ENCODE measurements around the gene EXD3. TPM values are rescaled to one million over a fixed set of nuclear protein-coding genes. Genes with fewer than 3 reads are reported as not detected.

EXD3 gene
- total RNA-seq, 1 donor from 2014 or later = 8.6 TPM

GRCh38 chr9:137428311-137428630, 5.3 kb upstream of the EXD3 start:
- no peak overlapping the region for H3K4me3 ChIP-seq (ENCODE audit: low read depth, low read length)
- no peaks in the 10 kb centered on the region for H3K36me3 ChIP-seq (ENCODE audit: control insufficient read depth, insufficient read depth, low read length)
- no peak for TF ChIP-seq CTCF (IDR thresholded peaks at IDR 0.05; ENCODE audit: insufficient read depth, low read length, poor library complexity, severe bottlenecking)

GRCh38 chr9:137427454-137428310, 4.7 kb upstream of the EXD3 start:
- TF ChIP-seq CTCF (IDR thresholded peaks at IDR 0.05; ENCODE audit: insufficient read depth, low read length, poor library complexity, severe bottlenecking) = no peak
- Histone ChIP-seq H3K36me3 (ENCODE audit: control insufficient read depth, insufficient read depth, low read length) (no peaks in the 10 kb centered on the region), H3K4me3 (ENCODE audit: low read depth, low read length) (no peak overlapping the region), H3K27me3 (ENCODE audit: control insufficient read depth, insufficient read depth, low read length) (peaks cover 29% of the 10 kb centered on the region)
- DNase-seq (ENCODE audit: low read depth) = no peak

More at GRCh38 chr9:137428311-137428630, 5.3 kb upstream of the EXD3 start:
- no peak for DNase-seq (ENCODE audit: low read depth)
- peaks cover 33% of the 10 kb centered on the region for H3K27me3 ChIP-seq (ENCODE audit: control insufficient read depth, insufficient read depth, low read length)

GRCh38 chr9:137426018-137426681, 3.2 kb upstream of the EXD3 start:
- no peak overlapping the region for H3K4me3 ChIP-seq (ENCODE audit: low read depth, low read length)
- no peaks in the 10 kb centered on the region for H3K36me3 ChIP-seq (ENCODE audit: control insufficient read depth, insufficient read depth, low read length)
- H3K27me3 ChIP-seq (ENCODE audit: control insufficient read depth, insufficient read depth, low read length) = peaks cover 19% of the 10 kb centered on the region
- no peak for DNase-seq (ENCODE audit: low read depth)
- TF ChIP-seq CTCF (IDR thresholded peaks at IDR 0.05; ENCODE audit: insufficient read depth, low read length, poor library complexity, severe bottlenecking) = no peak

- H3K36me3 ChIP-seq (ENCODE audit: control insufficient read depth, insufficient read depth, low read length) = no peaks in the 10 kb centered on the region
- no peak for DNase-seq (ENCODE audit: low read depth)
- peaks cover 6% of the 10 kb centered on the region for H3K27me3 ChIP-seq (ENCODE audit: control insufficient read depth, insufficient read depth, low read length)
- H3K4me3 ChIP-seq (ENCODE audit: low read depth, low read length) = peak overlapping the region; percentile 45
- TF ChIP-seq CTCF (IDR thresholded peaks at IDR 0.05; ENCODE audit: insufficient read depth, low read length, poor library complexity, severe bottlenecking) = no peak
These were observed 741 bp upstream of the EXD3 start for GRCh38 chr9:137423514-137424291.

- Histone ChIP-seq H3K36me3 (ENCODE audit: control insufficient read depth, insufficient read depth, low read length) (no peaks in the 10 kb centered on the region), H3K27me3 (ENCODE audit: control insufficient read depth, insufficient read depth, low read length) (no peaks in the 10 kb centered on the region), H3K4me3 (ENCODE audit: low read depth, low read length) (peak overlapping the region; percentile 70)
- DNase-seq (ENCODE audit: low read depth) = no peak
- TF ChIP-seq CTCF (IDR thresholded peaks at IDR 0.05; ENCODE audit: insufficient read depth, low read length, poor library complexity, severe bottlenecking) = no peak
These were observed 941 bp downstream of the EXD3 start for GRCh38 chr9:137421838-137422603.
